GM23338 (cell line): ENCODE data around the gene VEGFB. TPM values are rescaled to one million over a fixed set of nuclear protein-coding genes. Genes with fewer than 3 reads are reported as not detected.

Source experiments
- ATAC-seq: fragments of 200-7000 bp; cut with Tn5 transposase; 3 replicates; pipeline ENCODE4 v1.9.1; 2020
- DNase-seq: peaks from one replicate; pipeline ENCODE4 v3.0.0-alpha.2; 2015; ENCODE audit warnings: low spot score
- H2AFZ ChIP-seq: fragments of 200-600 bp; sonication (generic); 2 replicates; pipeline ENCODE4 v1.8.0; 2016; ENCODE audit warnings: antibody characterized with exemption, mild to moderate bottlenecking, moderate library complexity
- H3F3A ChIP-seq: fragments of 200-600 bp; sonication (generic); replicated peaks from 2 replicates; pipeline ENCODE4 v1.8.0; 2017; ENCODE audit warnings: antibody characterized with exemption, mixed run types, low read depth
- H3K27ac ChIP-seq: fragments of 200-600 bp; sonication (generic); 2 replicates; pipeline ENCODE4 v1.6.1; 2016; ENCODE audit warnings: low read depth
- H3K27me3 ChIP-seq: fragments of 200-600 bp; sonication (generic); 2 replicates; pipeline ENCODE4 v1.8.0; 2016; ENCODE audit warnings: mild to moderate bottlenecking, mixed run types, moderate library complexity; ENCODE audit not compliant: insufficient read depth
- H3K36me3 ChIP-seq: fragments of 200-600 bp; sonication (generic); 2 replicates; pipeline ENCODE4 v1.8.0; 2016; ENCODE audit warnings: mild to moderate bottlenecking; ENCODE audit not compliant: insufficient read depth
- H3K4me1 ChIP-seq: fragments of 200-600 bp; sonication (generic); 2 replicates; pipeline ENCODE4 v1.8.0; 2016; ENCODE audit warnings: mild to moderate bottlenecking, moderate library complexity; ENCODE audit not compliant: insufficient read depth
- H3K4me2 ChIP-seq: fragments of 200-600 bp; sonication (generic); 2 replicates; pipeline ENCODE4 v1.7.1; 2017; ENCODE audit warnings: mixed run types
- H3K4me3 ChIP-seq: fragments of 200-600 bp; sonication (generic); 2 replicates; pipeline ENCODE4 v1.6.1; 2016; ENCODE audit warnings: mixed run types
- H3K79me2 ChIP-seq: fragments of 200-600 bp; sonication (generic); replicated peaks from 2 replicates; pipeline ENCODE4 v1.8.0; 2017; ENCODE audit warnings: mild to moderate bottlenecking; ENCODE audit not compliant: insufficient read depth
- H3K9me2 ChIP-seq: fragments of 200-600 bp; sonication (generic); 2 replicates; pipeline ENCODE4 v1.8.0; 2017; ENCODE audit not compliant: insufficient read depth
- H4K20me1 ChIP-seq: fragments of 200-600 bp; sonication (generic); replicated peaks from 2 replicates; pipeline ENCODE4 v1.8.0; 2017; ENCODE audit warnings: mild to moderate bottlenecking; ENCODE audit not compliant: insufficient read depth
- H3K27ac Mint-ChIP-seq: 2 replicates; pipeline ENCODE4 v1.8.0; 2020; ENCODE audit warnings: inconsistent platforms, mild to moderate bottlenecking, moderate library complexity, mixed read lengths
- H3K27me3 Mint-ChIP-seq: 3 replicates; pipeline ENCODE4 v1.8.0; 2022; ENCODE audit warnings: low read depth, mild to moderate bottlenecking, moderate library complexity, mixed read lengths, inconsistent platforms; ENCODE audit not compliant: insufficient read depth, poor library complexity
- H3K36me3 Mint-ChIP-seq: 3 replicates; pipeline ENCODE4 v1.8.0; 2021; ENCODE audit warnings: low read depth, mild to moderate bottlenecking, inconsistent platforms, moderate library complexity, mixed read lengths
- H3K4me1 Mint-ChIP-seq: 3 replicates; pipeline ENCODE4 v1.8.0; 2020; ENCODE audit warnings: mild to moderate bottlenecking, inconsistent platforms, mixed read lengths
- H3K4me3 Mint-ChIP-seq: 3 replicates; pipeline ENCODE4 v1.8.0; 2021; ENCODE audit warnings: moderate library complexity, mild to moderate bottlenecking, inconsistent platforms, mixed read lengths
- H3K9me3 Mint-ChIP-seq: 3 replicates; pipeline ENCODE4 v1.8.0; 2020; ENCODE audit warnings: moderate library complexity, mild to moderate bottlenecking, inconsistent platforms, mixed read lengths
- CREB1 ChIP-seq: fragments of 250-450 bp; sonication (Bioruptor Pico); IDR thresholded peaks from 2 replicates; pipeline ENCODE4 v1.5.0; 2020; ENCODE audit warnings: low read depth, mild to moderate bottlenecking, moderate library complexity
- CTCF ChIP-seq, 2 experiments: fragments of 200-600 bp in 1 of 2; sonication (generic) in 1 of 2; conservative IDR thresholded peaks; 2 replicates each; pipeline versions ENCODE4 v1.5.1 to v1.6.1; 2016 to 2017; ENCODE audit warnings: antibody characterized with exemption in 2 of 2, low read depth in 2 of 2, mild to moderate bottlenecking in 2 of 2, moderate library complexity in 1 of 2
- ETS1 ChIP-seq: IDR thresholded peaks from 2 replicates; pipeline ENCODE4 v1.6.1; 2016; ENCODE audit warnings: antibody characterized with exemption
- EZH2 ChIP-seq: fragments of 200-600 bp; sonication (generic); IDR thresholded peaks from one replicate; pipeline ENCODE4 v1.8.0; 2017; ENCODE audit warnings: antibody characterized with exemption, mild to moderate bottlenecking, low read depth; ENCODE audit not compliant: unreplicated experiment
- EZH2phosphoT487 ChIP-seq: fragments of 200-600 bp; sonication (generic); IDR thresholded peaks from one replicate; pipeline ENCODE4 v1.8.1; 2018; ENCODE audit warnings: antibody characterized with exemption; ENCODE audit not compliant: unreplicated experiment
- JUNB ChIP-seq: IDR thresholded peaks from one replicate; pipeline ENCODE4 v1.6.1; 2016; ENCODE audit warnings: antibody characterized with exemption; ENCODE audit not compliant: unreplicated experiment
- NANOG ChIP-seq: IDR thresholded peaks from 2 replicates; pipeline ENCODE4 v1.6.1; 2016; ENCODE audit warnings: antibody characterized with exemption, borderline replicate concordance
- POLR2AphosphoS5 ChIP-seq: IDR thresholded peaks from 2 replicates; pipeline ENCODE4 v1.6.1; 2016; ENCODE audit warnings: antibody characterized with exemption, low read depth
- REST ChIP-seq: IDR thresholded peaks from one replicate; pipeline ENCODE4 v1.6.1; 2018; ENCODE audit warnings: antibody characterized with exemption; ENCODE audit not compliant: unreplicated experiment
- STAT1 ChIP-seq: IDR thresholded peaks from one replicate; pipeline ENCODE4 v1.6.1; 2016; ENCODE audit warnings: antibody characterized with exemption; ENCODE audit not compliant: unreplicated experiment
- ZNF114 ChIP-seq: fragments of 250-450 bp; sonication (Bioruptor Pico); IDR thresholded peaks from 2 replicates; pipeline ENCODE4 v1.5.0; 2020; ENCODE audit warnings: mild to moderate bottlenecking, moderate library complexity
- ZNF331 ChIP-seq: fragments of 250-450 bp; sonication (Bioruptor Pico); IDR thresholded peaks from 2 replicates; pipeline ENCODE4 v1.5.0; 2020; ENCODE audit warnings: low read depth, mild to moderate bottlenecking, moderate library complexity
- ZNF462 ChIP-seq: fragments of 250-450 bp; sonication (Bioruptor Pico); IDR thresholded peaks from 2 replicates; pipeline ENCODE4 v1.5.0; 2020; ENCODE audit warnings: mild to moderate bottlenecking, moderate library complexity
- polyA plus RNA-seq: library from polyadenylated mRNA; unstranded; fragments of >200 nt; fragmentation: Nextera tagmentation; extraction: Ambion mirVana; gene quantifications from 2 replicates; pipeline ENCODE4 v1.2.1, GENCODE V29; 2016
- total RNA-seq: library from RNA; depleted of rRNA; stranded (reverse); fragments of >200 nt; shearing (Covaris generic); gene quantifications from 2 replicates; pipeline ENCODE4 v1.2.3, GENCODE V29; 2014

Gene VEGFB
- total and polyA plus RNA-seq, 2 experiments from 2014 or later: 20.8 to 25.8 TPM

DNA sequence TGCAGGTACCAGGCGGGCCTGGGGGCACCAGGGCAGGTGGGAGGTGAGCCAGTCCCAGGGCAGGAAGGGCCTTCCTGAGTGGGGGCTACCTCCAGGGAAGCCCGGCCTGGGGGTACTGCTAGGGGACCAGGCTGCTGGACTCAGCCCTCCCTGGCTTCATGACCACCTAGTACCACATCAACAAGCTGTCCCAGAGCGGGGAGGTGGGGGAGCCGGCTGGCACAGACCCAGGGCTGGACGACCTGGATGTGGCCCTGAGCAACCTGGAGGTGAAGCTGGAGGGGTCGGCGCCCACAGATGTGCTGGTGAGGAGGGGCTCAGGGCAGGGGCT is 15.1 kb upstream of the VEGFB start:
- Mint-ChIP-seq H3K27me3 (peaks cover 5% of the 10 kb centered on the region), H3K36me3 (peaks cover 11% of the 10 kb centered on the region; the same call in 2 of the 3 replicates), H3K9me3 (no peaks in the 10 kb centered on the region), H3K27ac (no peak overlapping the region), H3K4me1 (peaks cover 4% of the 10 kb centered on the region; the same call in 1 of the 3 replicates), H3K4me3 (no peak overlapping the region)
- Histone ChIP-seq H3K79me2 (no peaks in the 10 kb centered on the region), H3K9me2 (no peaks in the 10 kb centered on the region), H3K27me3 (no peaks in the 10 kb centered on the region), H3K4me3 (no peak overlapping the region), H3K4me1 (no peaks in the 10 kb centered on the region), H3K4me2 (no peak overlapping the region), H4K20me1 (no peaks in the 10 kb centered on the region), H3K27ac (no peak overlapping the region), H3K36me3 (peaks cover 4% of the 10 kb centered on the region; the same call in 1 of the 2 replicates), H2AFZ (no peak overlapping the region), H3F3A (0 out of 2 replicates have a peak, but pooled peaks cover 3% of the 10 kb centered on the region)
- ATAC-seq: no peak
- DNase-seq: no peak
- TF ChIP-seq REST: no peak
- no peak for TF ChIP-seq CTCF (conservative IDR thresholded peaks at IDR 0.05; ENCODE audit: low read depth in 2 of 2)
- TF ChIP-seq EZH2phosphoT487: no peak
- no peak for TF ChIP-seq POLR2AphosphoS5
- no peak for TF ChIP-seq CREB1 (CRISPR knock-in tag)
- no peak for TF ChIP-seq ETS1
- TF ChIP-seq NANOG: no peak
- no peak for TF ChIP-seq ZNF331 (CRISPR knock-in tag)
- no peak for TF ChIP-seq EZH2
- TF ChIP-seq ZNF114 (CRISPR knock-in tag): no peak
- no peak for TF ChIP-seq ZNF462 (CRISPR knock-in tag)
- TF ChIP-seq STAT1: no peak
- TF ChIP-seq JUNB: no peak
